ENCODE results near the gene PLK5.
A peak's percentile ranks its signal among the peaks of the same experiment; 100 is the strongest.

PLK5 gene

GRCh38 chr19:1520203-1520780, 3.6 kb upstream of the PLK5 start:
- TF ChIP-seq CEBPB (IDR thresholded peaks at IDR 0.05) (no peak), NFIC (IDR thresholded peaks at IDR 0.05) (no peak), CREB1 (IDR thresholded peaks at IDR 0.05; ENCODE audit: low read depth) (no peak), MAX (IDR thresholded peaks at IDR 0.05) (no peak), ZBTB7A (IDR thresholded peaks at IDR 0.05; ENCODE audit: low read depth) (no peak), TCF12 (IDR thresholded peaks at IDR 0.05; ENCODE audit: low read depth) (no peak), REST (IDR thresholded peaks at IDR 0.05; ENCODE audit: low read depth) (no peak), YY1 (IDR thresholded peaks at IDR 0.05; ENCODE audit: low read depth) (no peak), TAF1 (IDR thresholded peaks at IDR 0.05; ENCODE audit: low read depth) (no peak), TEAD4 (IDR thresholded peaks at IDR 0.05) (no peak), USF1 (IDR thresholded peaks at IDR 0.05) (no peak), EGR1 (IDR thresholded peaks at IDR 0.05) (no peak), FOXM1 (IDR thresholded peaks at IDR 0.05; ENCODE audit: borderline replicate concordance, low read depth) (no peak), EP300 (IDR thresholded peaks at IDR 0.05; ENCODE audit: borderline replicate concordance) (no peak), RAD21 (IDR thresholded peaks at IDR 0.05; ENCODE audit: low read depth) (no peak)

- TF ChIP-seq TCF12 (IDR thresholded peaks at IDR 0.05; ENCODE audit: low read depth) (no peak), EP300 (IDR thresholded peaks at IDR 0.05; ENCODE audit: borderline replicate concordance) (no peak), ZBTB7A (IDR thresholded peaks at IDR 0.05; ENCODE audit: low read depth) (no peak), CEBPB (IDR thresholded peaks at IDR 0.05) (no peak), FOXM1 (IDR thresholded peaks at IDR 0.05; ENCODE audit: borderline replicate concordance, low read depth) (no peak), EGR1 (IDR thresholded peaks at IDR 0.05) (no peak), TEAD4 (IDR thresholded peaks at IDR 0.05) (no peak), REST (IDR thresholded peaks at IDR 0.05; ENCODE audit: low read depth) (no peak), RAD21 (IDR thresholded peaks at IDR 0.05; ENCODE audit: low read depth) (no peak)
Observed at GRCh38 chr19:1521636-1522035, 2.2 kb upstream of the PLK5 start.

GRCh38 chr19:1522061-1522460, 1.8 kb upstream of the PLK5 start:
- TF ChIP-seq MAX (IDR thresholded peaks at IDR 0.05) (no peak), CEBPB (IDR thresholded peaks at IDR 0.05) (no peak), USF1 (IDR thresholded peaks at IDR 0.05) (no peak), FOXM1 (IDR thresholded peaks at IDR 0.05; ENCODE audit: borderline replicate concordance, low read depth) (no peak), TAF1 (IDR thresholded peaks at IDR 0.05; ENCODE audit: low read depth) (no peak), EGR1 (IDR thresholded peaks at IDR 0.05) (no peak), EP300 (IDR thresholded peaks at IDR 0.05; ENCODE audit: borderline replicate concordance) (no peak), RAD21 (IDR thresholded peaks at IDR 0.05; ENCODE audit: low read depth) (no peak), ZBTB7A (IDR thresholded peaks at IDR 0.05; ENCODE audit: low read depth) (no peak), NFIC (IDR thresholded peaks at IDR 0.05) (no peak), YY1 (IDR thresholded peaks at IDR 0.05; ENCODE audit: low read depth) (no peak), TCF12 (IDR thresholded peaks at IDR 0.05; ENCODE audit: low read depth) (no peak), REST (IDR thresholded peaks at IDR 0.05; ENCODE audit: low read depth) (no peak), CREB1 (IDR thresholded peaks at IDR 0.05; ENCODE audit: low read depth) (no peak), TEAD4 (IDR thresholded peaks at IDR 0.05) (no peak)

GRCh38 chr19:1522838-1523237, 1.0 kb upstream of the PLK5 start:
- TF ChIP-seq TEAD4 (IDR thresholded peaks at IDR 0.05) (no peak), YY1 (IDR thresholded peaks at IDR 0.05; ENCODE audit: low read depth) (no peak), USF1 (IDR thresholded peaks at IDR 0.05) (peak; percentile 46; the same call in 1 of the 2 replicates), TCF12 (IDR thresholded peaks at IDR 0.05; ENCODE audit: low read depth) (no peak), REST (IDR thresholded peaks at IDR 0.05; ENCODE audit: low read depth) (no peak), CEBPB (IDR thresholded peaks at IDR 0.05) (no peak), TAF1 (IDR thresholded peaks at IDR 0.05; ENCODE audit: low read depth) (no peak), CREB1 (IDR thresholded peaks at IDR 0.05; ENCODE audit: low read depth) (no peak)

Data from Ishikawa (cell line).